H1 (cell line): ENCODE results near the gene MAGI1. TPM values are rescaled to one million over a fixed set of nuclear protein-coding genes. Genes with fewer than 3 reads are reported as not detected.

ENCODE experiments used
- CTCF ChIA-PET: fragments of 300-600 bp; sonication (Branson Sonifier 250); formaldehyde crosslinking; loops from one replicate; lab custom pipeline; 2021; ENCODE audit not compliant: partially characterized antibody; lab: Charles Lee
- POLR2A ChIA-PET: fragments of 300-600 bp; sonication (Branson Sonifier 250); formaldehyde crosslinking; loops from one replicate; lab custom pipeline; 2021; ENCODE audit warnings: inconsistent platforms; ENCODE audit not compliant: partially characterized antibody; lab: Charles Lee
- DNase-seq, 2 experiments: peaks; one replicate each; pipeline versions ENCODE4 v3.0.0 to v3.0.0-alpha.2; 2010 to 2022; ENCODE audit warnings: low spot score in 2 of 2, low read depth in 1 of 2, mixed read lengths in 1 of 2
- FAIRE-seq: peaks from 2 replicates; lab custom pipeline; 2011; peaks lifted over from hg19 to GRCh38; lab: Jason Lieb, UNC
- H2AFZ ChIP-seq: 2 replicates; pipeline ENCODE4 v1.8.1; 2012; ENCODE audit warnings: low read length, inconsistent platforms
- H2AK5ac ChIP-seq: 2 replicates; pipeline ENCODE4 v1.6.1; 2013; ENCODE audit warnings: low read depth, low read length
- H2BK120ac ChIP-seq: replicated peaks from 2 replicates; pipeline ENCODE3; 2013; ENCODE audit warnings: low read depth, low read length, inconsistent platforms
- H2BK12ac ChIP-seq: 2 replicates; pipeline ENCODE4 v1.6.1; 2013; ENCODE audit warnings: low read depth, low read length
- H2BK15ac ChIP-seq: 2 replicates; pipeline ENCODE4 v1.6.1; 2013; ENCODE audit warnings: low read length
- H2BK20ac ChIP-seq: 2 replicates; pipeline ENCODE4 v1.6.1; 2013; ENCODE audit warnings: low read length
- H2BK5ac ChIP-seq: 2 replicates; pipeline ENCODE4 v1.6.1; 2013; ENCODE audit warnings: low read depth, low read length
- H3K14ac ChIP-seq: 2 replicates; pipeline ENCODE4 v1.6.1; 2013; ENCODE audit warnings: inconsistent platforms; ENCODE audit not compliant: insufficient read length
- H3K18ac ChIP-seq: 2 replicates; pipeline ENCODE4 v1.6.1; 2013; ENCODE audit warnings: low read length; ENCODE audit errors: extremely low read depth
- H3K23ac ChIP-seq: 2 replicates; pipeline ENCODE4 v1.6.1; 2013; ENCODE audit warnings: inconsistent platforms; ENCODE audit not compliant: insufficient read length
- H3K23me2 ChIP-seq: 2 replicates; pipeline ENCODE4 v1.6.1; 2013; ENCODE audit warnings: low read depth, low read length
- H3K27ac ChIP-seq: 2 replicates; pipeline ENCODE4 v1.6.1; 2011; ENCODE audit warnings: low read depth, low read length, inconsistent platforms
- H3K27me3 ChIP-seq, 4 experiments: replicated peaks in 1 of 4; 1 replicate in 1 of 4; 2 replicates in 3 of 4; pipeline versions ENCODE4 v1.6.1 to v1.8.1; 2011 to 2013; ENCODE audit warnings: low read length in 3 of 4, mild to moderate bottlenecking in 3 of 4, inconsistent platforms in 2 of 4, mixed read lengths in 2 of 4, moderate library complexity in 1 of 4; ENCODE audit not compliant: control insufficient read depth in 3 of 4, insufficient read depth in 3 of 4; ENCODE audit errors: extremely low read depth in 1 of 4
- H3K36me3 ChIP-seq, 4 experiments: 2 replicates each; pipeline versions ENCODE4 v1.6.1 to v1.8.1; 2011 to 2013; ENCODE audit warnings: mild to moderate bottlenecking in 4 of 4, low read length in 3 of 4, moderate library complexity in 2 of 4, control low read depth in 1 of 4, inconsistent platforms in 1 of 4; ENCODE audit not compliant: insufficient read depth in 4 of 4, control insufficient read depth in 2 of 4
- H3K4ac ChIP-seq: replicated peaks from 2 replicates; pipeline ENCODE3; 2013; ENCODE audit warnings: low read length, low read depth, mixed read lengths, inconsistent platforms; ENCODE audit not compliant: insufficient read length
- H3K4me1 ChIP-seq, 4 experiments: replicated peaks in 1 of 4; 1 replicate in 1 of 4; 2 replicates in 3 of 4; pipeline versions ENCODE4 v1.6.1 to v1.8.1; 2011 to 2013; ENCODE audit warnings: low read length in 3 of 4, inconsistent platforms in 2 of 4, mixed read lengths in 1 of 4; ENCODE audit not compliant: insufficient read depth in 4 of 4, control insufficient read depth in 3 of 4
- H3K4me2 ChIP-seq, 2 experiments: 2 replicates each; pipeline versions ENCODE4 v1.6.1 to v1.8.1; 2011 to 2013; ENCODE audit warnings: low read depth in 2 of 2, low read length in 2 of 2, control low read depth in 1 of 2, inconsistent platforms in 1 of 2, mild to moderate bottlenecking in 1 of 2; ENCODE audit not compliant: insufficient read depth in 1 of 2
- H3K4me3 ChIP-seq, 4 experiments: fragments of 200-600, 300-600 bp in 1 of 4; sonication (generic), shearing (Covaris generic), sonication (Bioruptor Twin) in 1 of 4; 2 replicates each; pipeline versions ENCODE4 v1.5.1 to v1.8.1; 2011 to 2016; ENCODE audit warnings: low read length in 4 of 4, low read depth in 3 of 4, control low read depth in 2 of 4, inconsistent platforms in 2 of 4, mild to moderate bottlenecking in 2 of 4, mixed read lengths in 1 of 4, moderate library complexity in 1 of 4; ENCODE audit not compliant: insufficient read depth in 2 of 4; ENCODE audit errors: extremely low read depth in 1 of 4
- H3K56ac ChIP-seq: replicated peaks from 2 replicates; pipeline ENCODE3; 2013; ENCODE audit warnings: low read depth, mild to moderate bottlenecking, mixed read lengths, low read length, inconsistent platforms; ENCODE audit not compliant: insufficient read length
- H3K79me1 ChIP-seq: 2 replicates; pipeline ENCODE4 v1.6.1; 2013; ENCODE audit warnings: low read depth, low read length, control low read depth
- H3K79me2 ChIP-seq, 2 experiments: 2 replicates each; pipeline versions ENCODE4 v1.6.1 to v1.8.1; 2012 to 2013; ENCODE audit warnings: low read length in 2 of 2, mild to moderate bottlenecking in 2 of 2, inconsistent platforms in 1 of 2; ENCODE audit not compliant: insufficient read depth in 2 of 2, control insufficient read depth in 1 of 2
- H3K9ac ChIP-seq, 4 experiments: replicated peaks in 1 of 4; 1 replicate in 1 of 4; 2 replicates in 3 of 4; pipeline versions ENCODE4 v1.6.1 to v1.8.1; 2011 to 2013; ENCODE audit warnings: low read depth in 3 of 4, low read length in 3 of 4, control low read depth in 2 of 4, mild to moderate bottlenecking in 2 of 4, moderate library complexity in 2 of 4, inconsistent platforms in 1 of 4; ENCODE audit errors: extremely low read depth in 1 of 4
- H3K9me3 ChIP-seq, 2 experiments: 2 replicates each; pipeline versions ENCODE4 v1.6.1 to v1.8.1; 2012 to 2013; ENCODE audit warnings: mild to moderate bottlenecking in 2 of 2, moderate library complexity in 2 of 2, control low read depth in 1 of 2, inconsistent platforms in 1 of 2, low read depth in 1 of 2, low read length in 1 of 2, mixed read lengths in 1 of 2; ENCODE audit not compliant: insufficient read depth in 2 of 2
- H4K20me1 ChIP-seq, 2 experiments: replicated peaks in 1 of 2; 2 replicates each; pipeline versions ENCODE3 to v1.8.1; 2011 to 2013; ENCODE audit warnings: inconsistent platforms in 2 of 2, low read length in 2 of 2, mild to moderate bottlenecking in 1 of 2; ENCODE audit not compliant: insufficient read depth in 2 of 2, control insufficient read depth in 1 of 2
- H4K5ac ChIP-seq: 2 replicates; pipeline ENCODE4 v1.6.1; 2013; ENCODE audit warnings: low read length, low read depth, mixed read lengths, inconsistent platforms; ENCODE audit not compliant: insufficient read length
- H4K8ac ChIP-seq: 2 replicates; pipeline ENCODE4 v1.8.0; 2013; ENCODE audit warnings: mild to moderate bottlenecking, moderate library complexity, low read length, inconsistent platforms; ENCODE audit not compliant: insufficient read depth; ENCODE audit errors: extremely low read depth
- H4K91ac ChIP-seq: replicated peaks from 2 replicates; pipeline ENCODE3; 2013; ENCODE audit warnings: low read length, mixed read lengths, inconsistent platforms; ENCODE audit not compliant: insufficient read length
- ASH2L ChIP-seq: fragments of 200-600, 300-600 bp; sonication (generic); IDR thresholded peaks from one replicate; pipeline ENCODE4 v1.7.1; 2017; ENCODE audit warnings: low read length
- E2F6 ChIP-seq: IDR thresholded peaks from 2 replicates; pipeline ENCODE4 v1.6.1; 2012; ENCODE audit warnings: inconsistent platforms
- EGR1 ChIP-seq: IDR thresholded peaks from 2 replicates; pipeline ENCODE4 v1.6.1; 2011; ENCODE audit warnings: low read depth, low read length, borderline replicate concordance
- EP300 ChIP-seq, 2 experiments: IDR thresholded peaks; 1 replicate in 1 of 2; 2 replicates in 1 of 2; pipeline ENCODE4 v1.6.1; 2011 to 2012; ENCODE audit warnings: low read depth in 2 of 2, low read length in 2 of 2, mild to moderate bottlenecking in 2 of 2, borderline replicate concordance in 1 of 2, inconsistent platforms in 1 of 2, moderate library complexity in 1 of 2
- EZH2 ChIP-seq: fragments of 200-600 bp; sonication (generic); IDR thresholded peaks from 2 replicates; pipeline ENCODE4 v1.7.1; 2012; ENCODE audit warnings: low read depth, mild to moderate bottlenecking, moderate library complexity, low read length, inconsistent platforms; ENCODE audit not compliant: severe bottlenecking
- FOSL1 ChIP-seq: IDR thresholded peaks from 2 replicates; pipeline ENCODE4 v1.6.1; 2011; ENCODE audit warnings: mild to moderate bottlenecking, low read depth, low read length, moderate library complexity; ENCODE audit not compliant: insufficient read depth
- KDM4A ChIP-seq: IDR thresholded peaks from one replicate; pipeline ENCODE4 v1.7.1; 2012; ENCODE audit warnings: low read depth, mild to moderate bottlenecking, moderate library complexity, low read length, inconsistent platforms; ENCODE audit not compliant: severe bottlenecking
- POLR2AphosphoS5 ChIP-seq: IDR thresholded peaks from 2 replicates; pipeline ENCODE4 v1.6.1; 2011; ENCODE audit warnings: low read depth, low read length
- RBBP5 ChIP-seq: IDR thresholded peaks from 2 replicates; pipeline ENCODE4 v1.7.1; 2012; ENCODE audit warnings: low read depth, mild to moderate bottlenecking, inconsistent platforms, low read length, moderate library complexity, borderline replicate concordance
- RNF2 ChIP-seq: fragments of 200-900, 300-1000 bp; sonication (generic); IDR thresholded peaks from 2 replicates; pipeline ENCODE4 v1.7.1; 2016; ENCODE audit warnings: borderline replicate concordance, low read depth, mild to moderate bottlenecking, antibody characterized with exemption, low read length; ENCODE audit not compliant: poor library complexity, severe bottlenecking; ENCODE audit errors: missing control alignments
- TEAD4 ChIP-seq: IDR thresholded peaks from 2 replicates; pipeline ENCODE4 v1.6.1; 2012; ENCODE audit warnings: low read depth, low read length, inconsistent platforms, mixed read lengths
- ZNF274 ChIP-seq: IDR thresholded peaks from 2 replicates; pipeline ENCODE4 v1.7.0; 2012; ENCODE audit warnings: low read length, borderline replicate concordance; ENCODE audit errors: extremely low read depth
- WGBS, 2 experiments: shearing (Covaris generic) in 1 of 2; methylation state at CpG; one replicate each; pipeline versions ENCODE4 v1.1.6 to v1.1.7; 2013 to 2015; ENCODE audit warnings: low lambda C conversion rate in 2 of 2, mixed read lengths in 2 of 2, inconsistent platforms in 1 of 2, low coverage in 1 of 2, missing lambda C conversion rate in 1 of 2; ENCODE audit not compliant: insufficient replicate concordance in 2 of 2, insufficient coverage in 1 of 2, insufficient read length in 1 of 2; ENCODE audit errors: extremely low coverage in 1 of 2, missing lambda C conversion rate in 1 of 2; 5-methylcytosine and 5-hydroxymethylcytosine counted together
- polyA plus RNA-seq, 7 experiments: library from polyadenylated mRNA; depleted of rRNA in 3 of 7; stranded (reverse) in 5 of 7; unstranded in 2 of 7; fragments of >200 nt in 5 of 7; fragments of 200-250 nt in 2 of 7; gene quantifications; 1 replicate in 5 of 7; 2 replicates in 1 of 7; 4 replicates in 1 of 7; pipeline versions ENCODE4 v1.2.1 to v1.2.3, GENCODE V29; 2011 to 2013; ENCODE audit warnings: missing spikeins in 2 of 7, mixed read lengths in 2 of 7
- total RNA-seq: library from RNA; stranded (reverse); fragmentation: NEBNext Ultra II Directional; extraction: Animal tissue kit (Norgen Biotek cat#: 25700); gene quantifications from 2 replicates; pipeline ENCODE4 v1.2.1, GENCODE V29; 2021

MAGI1 gene
- total and polyA plus RNA-seq, 2 of the 8 experiments (the other 6 are each of a cell fraction or from before 2014, with no cell fraction given), result 19.8 to 78.0 TPM

GRCh38 chr3:65561617-65562016 is 477.1 kb downstream of the MAGI1 start:
- 92% methylated on average over 3 of the region's 3 CpGs; no CpG with 5 or more reads in 1 of the 2 experiments for WGBS, 2 experiments
- Histone ChIP-seq H3K14ac (no peak overlapping the region), H2AK5ac (no peak overlapping the region), H3K79me1 (peaks cover 4% of the 10 kb centered on the region), H3K79me2 (peaks cover 0 to 86% of the 10 kb centered on the region in 2 experiments; a peak in 3 of 4 replicates), H2BK20ac (no peak overlapping the region), H3K18ac (no peak overlapping the region), H4K20me1 (peaks cover 0 to 4% of the 10 kb centered on the region in 2 experiments), H2BK12ac (no peak overlapping the region), H3K36me3 (no peaks in the 10 kb centered on the region; a peak in 1 of 8 replicates), H3K27ac (no peak overlapping the region), H3K9me3 (no peaks in the 10 kb centered on the region), H3K4me1 (peaks cover 0 to 7% (median 0%) of the 10 kb centered on the region in 4 experiments; a peak in 2 of 7 replicates), H2BK120ac (no peak overlapping the region), H3K4me3 (no peak overlapping the region), H4K5ac (no peak overlapping the region), H3K4me2 (no peak overlapping the region), H2BK5ac (no peak overlapping the region), H4K8ac (no peak overlapping the region), H3K23me2 (no peaks in the 10 kb centered on the region; the same call in 1 of the 2 replicates), H3K56ac (no peak overlapping the region), H3K23ac (no peak overlapping the region), H2AFZ (no peak overlapping the region), H3K4ac (no peak overlapping the region), H4K91ac (no peak overlapping the region), H3K27me3 (no peaks in the 10 kb centered on the region), H3K9ac (no peak overlapping the region), H2BK15ac (no peak overlapping the region)
- ChIA-PET POLR2A (interaction anchor here (0.7 to 1.6 kb wide), 3 partner anchors 12 to 161 kb away, joined by 3 to 6 read pairs (median 5); no protein-coding TSS in a partner anchor), CTCF (interaction anchor here (0.7 to 3.9 kb wide), 7 partner anchors 8 to 112 kb away, joined by 3 to 25 read pairs (median 5); no protein-coding TSS in a partner anchor)
- FAIRE-seq, result no peak
- no peak for DNase-seq
- no peak for TF ChIP-seq E2F6
- TF ChIP-seq ZNF274, result no peak
- TF ChIP-seq RBBP5, result no peak
- TF ChIP-seq ASH2L, result no peak
- no peak for TF ChIP-seq POLR2AphosphoS5
- TF ChIP-seq KDM4A, result no peak
- TF ChIP-seq EP300 (IDR thresholded peaks at IDR 0.05; ENCODE audit: borderline replicate concordance in 1 of 2, low read depth in 2 of 2, low read length in 2 of 2), result no peak
- TF ChIP-seq FOSL1, result no peak
- no peak for TF ChIP-seq RNF2
- TF ChIP-seq TEAD4, result no peak
- no peak for TF ChIP-seq EGR1
- TF ChIP-seq EZH2, result no peak
